ENCODE measurements around the gene LUZP2.

- TF ChIP-seq CTCF (IDR thresholded peaks at IDR 0.05) (no peak), POLR2A (IDR thresholded peaks at IDR 0.05) (no peak)
Observed at GRCh38 chr11:24819006-24819405, 322.2 kb downstream of the LUZP2 start.

All from adrenal gland (tissue), 5 donors.